OCI-LY7 (cell line): Measurements from ENCODE around the gene MRPL10.

Experiments used
- EZH2phosphoT487 ChIP-seq: fragments of 200-600 bp; sonication (generic); IDR thresholded peaks from 2 replicates; pipeline ENCODE4 v1.6.1; 2018; ENCODE audit warnings: low read depth, borderline replicate concordance, mild to moderate bottlenecking, mixed run types, antibody characterized with exemption, low read length, moderate library complexity, mixed read lengths
- TF ChIP-seq, protein P1 (sequence below): fragments of 200-600 bp; sonication (generic); conservative IDR thresholded peaks from 2 replicates; pipeline ENCODE4 v1.5.1; 2014; ENCODE audit warnings: mild to moderate bottlenecking, antibody characterized with exemption, low read length, moderate library complexity, mixed read lengths

DNA sequence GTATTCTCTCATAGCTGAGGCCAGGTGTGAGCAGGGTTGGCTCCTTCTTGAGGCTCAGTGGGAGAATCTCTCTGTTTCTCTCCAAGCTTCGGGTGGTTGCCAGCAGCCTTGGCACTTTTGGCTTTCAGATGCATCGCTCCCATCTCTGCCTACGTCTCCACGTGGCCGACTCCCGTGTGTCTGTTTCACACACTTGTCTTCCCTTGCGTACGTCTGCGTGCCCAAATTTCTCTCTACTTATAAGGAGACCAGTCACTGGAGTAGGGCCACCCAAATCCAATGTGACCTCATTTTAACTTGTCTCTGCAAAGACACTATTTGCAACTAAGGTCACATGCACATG, 24.5 kb downstream of the MRPL10 start:
- TF ChIP-seq, protein P1, sequence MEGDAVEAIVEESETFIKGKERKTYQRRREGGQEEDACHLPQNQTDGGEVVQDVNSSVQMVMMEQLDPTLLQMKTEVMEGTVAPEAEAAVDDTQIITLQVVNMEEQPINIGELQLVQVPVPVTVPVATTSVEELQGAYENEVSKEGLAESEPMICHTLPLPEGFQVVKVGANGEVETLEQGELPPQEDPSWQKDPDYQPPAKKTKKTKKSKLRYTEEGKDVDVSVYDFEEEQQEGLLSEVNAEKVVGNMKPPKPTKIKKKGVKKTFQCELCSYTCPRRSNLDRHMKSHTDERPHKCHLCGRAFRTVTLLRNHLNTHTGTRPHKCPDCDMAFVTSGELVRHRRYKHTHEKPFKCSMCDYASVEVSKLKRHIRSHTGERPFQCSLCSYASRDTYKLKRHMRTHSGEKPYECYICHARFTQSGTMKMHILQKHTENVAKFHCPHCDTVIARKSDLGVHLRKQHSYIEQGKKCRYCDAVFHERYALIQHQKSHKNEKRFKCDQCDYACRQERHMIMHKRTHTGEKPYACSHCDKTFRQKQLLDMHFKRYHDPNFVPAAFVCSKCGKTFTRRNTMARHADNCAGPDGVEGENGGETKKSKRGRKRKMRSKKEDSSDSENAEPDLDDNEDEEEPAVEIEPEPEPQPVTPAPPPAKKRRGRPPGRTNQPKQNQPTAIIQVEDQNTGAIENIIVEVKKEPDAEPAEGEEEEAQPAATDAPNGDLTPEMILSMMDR = no peak
- no peak for TF ChIP-seq EZH2phosphoT487
